GM12872 (cell line): ENCODE results near the gene UBASH3B.

Experiments used
- CTCF ChIP-seq: IDR thresholded peaks from 3 replicates; pipeline ENCODE4 v1.5.1; 2011; ENCODE audit warnings: low read depth, mild to moderate bottlenecking, low read length, moderate library complexity; ENCODE audit not compliant: insufficient read depth

The UBASH3B gene

GRCh38 chr11:122692444-122692843 lies 36.9 kb downstream of the UBASH3B start:
- no peak for TF ChIP-seq CTCF

GRCh38 chr11:122695076-122695615 lies 39.6 kb downstream of the UBASH3B start:
- TF ChIP-seq CTCF: no peak

- no peak for TF ChIP-seq CTCF
Measured at GRCh38 chr11:122696662-122697061, 41.1 kb downstream of the UBASH3B start.

GRCh38 chr11:122697636-122698167 lies 42.2 kb downstream of the UBASH3B start:
- TF ChIP-seq CTCF: no peak

- no peak for TF ChIP-seq CTCF
Measured at GRCh38 chr11:122698392-122698791, 42.9 kb downstream of the UBASH3B start.

GRCh38 chr11:122700666-122701065 lies 45.1 kb downstream of the UBASH3B start:
- no peak for TF ChIP-seq CTCF

GRCh38 chr11:122701143-122701542 lies 45.6 kb downstream of the UBASH3B start:
- no peak for TF ChIP-seq CTCF
